IPS-20b (cell line): ENCODE data around the gene ARHGEF40.
"Not testable (repeated sequence)": the region's sequence is repeated elsewhere in the genome, so short reads cannot be mapped to it uniquely, and the experiment has no call there.

Experiments
- H3K27ac ChIP-seq: one replicate; pipeline ENCODE4 v1.5.1; 2013; ENCODE audit warnings: low read length
- H3K27me3 ChIP-seq: 2 replicates; pipeline ENCODE4 v1.6.1; 2013; ENCODE audit warnings: mild to moderate bottlenecking, low read length, inconsistent platforms; ENCODE audit not compliant: insufficient read depth
- H3K36me3 ChIP-seq: 2 replicates; pipeline ENCODE4 v1.6.1; 2013; ENCODE audit warnings: low read depth, mild to moderate bottlenecking, inconsistent platforms, low read length, moderate library complexity; ENCODE audit not compliant: insufficient read depth
- H3K4me1 ChIP-seq: 2 replicates; pipeline ENCODE4 v1.6.1; 2013; ENCODE audit warnings: mild to moderate bottlenecking, control low read depth, inconsistent platforms, low read length, moderate library complexity; ENCODE audit not compliant: insufficient read depth
- H3K4me3 ChIP-seq: 2 replicates; pipeline ENCODE4 v1.5.1; 2013; ENCODE audit warnings: mild to moderate bottlenecking, low read length, inconsistent platforms
- H3K9ac ChIP-seq: 2 replicates; pipeline ENCODE4 v1.6.1; 2013; ENCODE audit warnings: low read depth, mild to moderate bottlenecking, inconsistent platforms, low read length, moderate library complexity
- H3K9me3 ChIP-seq: 2 replicates; pipeline ENCODE4 v1.6.1; 2013; ENCODE audit warnings: mild to moderate bottlenecking, low read depth, low read length, inconsistent platforms; ENCODE audit not compliant: insufficient read depth

The ARHGEF40 gene

DNA sequence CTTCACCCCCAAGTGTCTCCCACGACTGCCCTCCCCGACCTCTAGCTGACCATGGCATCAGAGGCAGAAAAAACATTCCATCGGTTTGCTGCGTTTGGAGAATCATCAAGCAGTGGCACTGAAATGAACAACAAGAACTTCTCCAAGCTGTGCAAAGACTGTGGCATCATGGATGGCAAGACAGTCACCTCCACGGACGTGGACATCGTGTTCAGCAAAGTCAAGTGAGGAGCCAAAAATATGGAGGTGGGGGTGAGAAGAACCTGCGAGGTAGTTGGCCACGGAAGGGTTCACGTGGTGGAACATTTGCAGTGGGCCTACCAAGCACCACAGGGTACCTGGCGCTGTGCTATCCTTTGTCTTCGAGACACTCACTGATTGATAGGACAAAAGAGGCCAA is 39.6 kb upstream of the ARHGEF40 start:
- H3K27ac ChIP-seq, result no peak overlapping the region
- H3K36me3 ChIP-seq, result no peaks in the 10 kb centered on the region
- H3K4me3 ChIP-seq, result no peak overlapping the region
- no peaks in the 10 kb centered on the region for H3K9me3 ChIP-seq
- peaks cover 9% of the 10 kb centered on the region; the same call in 1 of the 2 replicates for H3K4me1 ChIP-seq
- H3K27me3 ChIP-seq, result peaks cover 21% of the 10 kb centered on the region
- H3K9ac ChIP-seq, result no peak overlapping the region

DNA sequence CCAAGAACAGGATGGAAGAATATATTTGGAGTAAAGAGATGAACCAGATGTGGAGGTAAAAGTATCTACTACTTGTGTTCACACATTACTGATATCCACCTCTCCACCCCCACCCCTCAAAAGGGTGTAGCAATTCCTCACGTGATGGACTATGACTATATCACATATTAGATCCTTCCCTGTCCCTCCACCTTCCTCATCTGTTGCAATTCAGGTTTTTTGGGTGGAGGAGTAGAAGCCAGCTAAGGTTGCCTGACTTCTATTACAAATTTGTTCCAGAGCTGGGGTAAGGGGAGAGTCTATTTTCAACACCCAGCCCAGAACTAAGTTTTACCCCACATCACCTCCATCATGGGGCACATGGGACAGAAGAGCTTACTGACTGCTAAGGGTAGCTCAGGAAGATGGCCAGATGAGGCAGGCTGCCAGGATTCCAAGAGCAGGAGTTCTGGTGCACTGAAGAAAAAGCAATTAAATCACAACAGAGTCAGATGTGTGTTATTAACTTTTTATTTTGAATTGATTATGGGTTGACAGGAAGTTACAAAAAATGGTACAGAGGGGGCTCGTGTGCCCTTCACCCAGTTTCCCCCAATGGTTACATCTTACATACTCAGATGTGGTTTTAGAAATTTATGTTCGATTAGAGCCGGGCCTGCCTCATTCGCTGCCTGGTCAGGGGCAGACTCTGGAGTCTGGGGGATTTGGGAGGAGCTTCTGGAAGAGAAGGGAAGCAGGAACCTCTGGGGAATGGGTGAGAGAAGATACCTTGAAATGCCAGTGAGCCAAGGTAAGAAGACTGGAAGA is 37.6 kb upstream of the ARHGEF40 start:
- Histone ChIP-seq H3K4me1 (no peaks in the 10 kb centered on the region), H3K4me3 (no peak overlapping the region), H3K9me3 (no peaks in the 10 kb centered on the region), H3K27ac (no peak overlapping the region), H3K27me3 (peaks cover 10% of the 10 kb centered on the region), H3K36me3 (no peaks in the 10 kb centered on the region), H3K9ac (no peak overlapping the region)

DNA sequence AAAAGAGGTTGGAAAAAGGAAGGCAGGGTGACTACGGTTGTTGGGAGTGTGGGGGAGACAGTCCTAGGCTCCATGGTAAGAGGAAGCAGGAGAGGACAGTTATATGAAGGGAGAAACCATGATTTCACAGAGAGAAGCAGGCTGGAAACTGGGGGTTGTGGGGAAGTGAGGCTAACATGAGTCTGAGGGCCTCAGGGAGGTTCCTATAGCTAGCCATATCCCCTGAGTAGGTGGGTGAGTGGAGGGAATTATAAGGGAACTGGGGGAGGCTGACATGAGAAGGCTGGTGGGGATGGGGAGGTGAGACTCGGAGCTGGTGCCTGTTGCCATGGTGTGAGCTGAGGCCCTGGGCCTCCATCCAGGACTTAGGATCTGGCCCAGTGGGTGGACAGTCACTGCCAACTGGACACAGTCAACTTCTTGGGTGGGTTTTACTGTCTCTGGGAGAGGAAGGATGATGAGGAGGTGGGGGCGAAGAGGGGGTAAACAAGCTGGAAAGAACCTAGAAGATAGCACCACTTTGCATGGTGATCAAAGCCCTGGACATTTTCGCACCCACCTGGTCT is 36.9 kb upstream of the ARHGEF40 start:
- Histone ChIP-seq H3K9me3 (no peaks in the 10 kb centered on the region), H3K4me1 (no peaks in the 10 kb centered on the region), H3K4me3 (no peak overlapping the region), H3K27ac (no peak overlapping the region), H3K36me3 (no peaks in the 10 kb centered on the region), H3K27me3 (peaks cover 10% of the 10 kb centered on the region; the same call in 1 of the 2 replicates), H3K9ac (no peak overlapping the region)

DNA sequence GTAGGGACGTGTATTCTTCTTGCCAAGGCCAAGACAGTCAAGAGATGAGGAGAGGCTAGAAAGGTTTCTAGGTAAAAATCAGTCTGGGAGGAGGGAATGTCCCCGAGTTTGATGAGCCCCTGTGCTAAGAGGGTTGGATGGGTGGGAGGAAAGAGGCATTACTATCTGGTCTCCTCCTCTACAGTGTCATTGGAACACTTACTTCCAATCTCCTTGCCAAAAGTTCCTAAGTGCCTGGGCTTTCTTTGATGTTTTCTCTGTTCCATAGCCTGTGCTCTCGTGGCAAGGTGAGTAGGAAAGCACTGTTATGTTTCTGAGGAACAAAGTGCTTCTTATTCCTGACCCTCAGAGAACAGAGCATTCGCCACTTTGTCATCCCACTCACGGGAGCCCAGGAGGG is 35.4 kb upstream of the ARHGEF40 start, which contains the start of gene RNASE13:
Gene RNASE13, minus strand, starts transcription at position 101 of the 400 bp plus-strand sequence. CDS start 519 bp downstream, outside the sequence.
- Histone ChIP-seq H3K27ac (no peak within 1 kb of the TSS), H3K36me3 (no peaks in the 10 kb centered on the region), H3K27me3 (peaks cover 10% of the 10 kb centered on the region; the same call in 1 of the 2 replicates), H3K4me1 (peaks cover 12% of the 10 kb centered on the region; the same call in 1 of the 2 replicates), H3K9ac (no peak within 1 kb of the TSS), H3K9me3 (no peaks in the 10 kb centered on the region), H3K4me3 (no peak within 1 kb of the TSS)

DNA sequence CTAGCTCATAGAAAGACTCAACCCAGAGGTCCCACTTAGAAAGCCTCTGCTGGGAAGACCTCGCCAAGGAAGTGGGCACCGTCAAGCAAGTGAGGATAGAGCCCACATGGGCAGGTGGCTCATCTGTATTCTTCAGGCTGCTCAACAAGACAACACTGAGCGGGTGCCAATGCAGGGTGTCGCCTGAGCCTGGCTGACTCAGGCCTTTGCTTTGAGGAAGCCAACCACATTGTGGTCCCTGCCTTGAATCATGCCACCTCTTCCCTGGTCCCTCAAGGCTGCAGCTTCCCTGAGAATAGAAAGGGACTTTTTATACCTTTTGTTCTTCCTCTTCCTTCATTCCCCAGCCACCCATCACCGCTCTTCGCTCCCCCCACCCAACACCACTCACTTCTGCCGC is 33.4 kb upstream of the ARHGEF40 start:
- H3K9ac ChIP-seq, result no peak overlapping the region
- H3K4me3 ChIP-seq, result no peak overlapping the region
- peaks cover 15% of the 10 kb centered on the region; the same call in 1 of the 2 replicates for H3K4me1 ChIP-seq
- H3K27ac ChIP-seq, result no peak overlapping the region
- no peaks in the 10 kb centered on the region for H3K9me3 ChIP-seq
- H3K36me3 ChIP-seq, result no peaks in the 10 kb centered on the region
- H3K27me3 ChIP-seq, result 0 out of 2 replicates have a peak, but pooled peaks cover 4% of the 10 kb centered on the region

DNA sequence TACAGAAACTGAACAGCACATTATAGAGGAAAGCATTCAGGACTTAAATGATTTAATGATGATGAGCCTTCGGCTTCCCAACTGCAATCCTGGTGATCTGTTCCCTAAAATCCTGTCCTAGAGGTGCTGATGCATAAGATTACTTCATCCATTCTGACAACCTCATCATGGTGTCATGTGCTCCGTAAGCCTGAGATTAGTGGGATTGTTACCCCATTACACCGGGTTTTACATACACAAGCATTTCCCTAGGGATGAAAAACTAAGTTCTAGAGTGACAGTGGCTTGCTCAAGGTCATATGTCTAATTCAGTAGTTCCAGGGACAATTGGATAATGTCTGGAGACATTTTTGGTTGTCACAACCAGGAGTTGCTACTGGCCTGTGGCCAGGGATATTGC is 32.9 kb upstream of the ARHGEF40 start:
- Histone ChIP-seq H3K27ac (no peak overlapping the region), H3K4me1 (peaks cover 15% of the 10 kb centered on the region; the same call in 1 of the 2 replicates), H3K9ac (no peak overlapping the region), H3K36me3 (no peaks in the 10 kb centered on the region), H3K9me3 (no peaks in the 10 kb centered on the region), H3K27me3 (no peaks in the 10 kb centered on the region), H3K4me3 (no peak overlapping the region)

DNA sequence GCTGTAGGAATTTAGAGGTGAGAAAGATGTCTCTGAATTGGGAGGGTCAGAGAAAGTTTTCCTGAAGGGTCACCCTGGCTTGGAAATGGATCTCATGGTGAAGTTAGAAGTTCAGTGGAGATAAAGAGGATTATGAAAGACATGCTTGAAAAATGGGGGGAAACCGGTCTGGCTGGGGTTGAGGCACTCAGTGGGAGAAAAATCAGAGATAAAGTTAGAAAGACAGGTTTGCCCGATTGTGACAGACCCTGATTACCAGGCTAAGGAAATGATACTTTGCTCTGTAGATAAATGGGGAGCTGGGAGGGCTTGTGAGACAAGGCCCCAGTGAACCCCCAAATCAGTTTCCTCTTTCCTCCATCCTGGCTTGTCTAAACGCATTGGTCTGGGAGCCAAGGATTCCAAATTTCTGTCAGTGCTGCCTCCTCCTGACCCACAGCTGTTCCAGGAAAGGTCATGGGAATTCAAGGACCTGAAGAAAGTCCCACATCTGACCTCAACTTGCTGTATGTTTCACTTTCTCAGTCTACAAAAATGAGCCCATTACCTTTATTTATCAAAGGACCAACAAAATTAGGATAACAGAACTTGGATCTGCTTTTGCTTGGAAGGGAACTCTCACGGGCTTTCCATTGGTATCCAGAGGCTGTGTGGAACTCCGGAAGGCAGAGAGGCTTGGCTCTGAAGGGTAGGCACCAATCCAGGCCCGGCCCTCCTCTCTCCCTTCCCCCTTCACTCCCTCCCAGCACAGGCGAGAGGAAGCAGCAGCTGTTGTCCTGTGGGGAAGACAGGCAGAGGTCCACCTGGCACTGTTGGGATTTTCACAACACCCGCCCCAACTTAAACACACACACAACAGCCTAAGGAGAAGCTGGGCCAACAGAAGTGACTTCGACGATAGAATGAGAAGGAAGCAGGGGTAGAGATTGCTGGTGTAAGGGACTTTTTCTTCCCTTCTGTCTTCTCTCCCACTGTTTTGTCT is 31.4 kb upstream of the ARHGEF40 start:
- Histone ChIP-seq H3K36me3 (no peaks in the 10 kb centered on the region), H3K4me1 (peaks cover 15% of the 10 kb centered on the region; the same call in 1 of the 2 replicates), H3K27me3 (no peaks in the 10 kb centered on the region), H3K9me3 (no peaks in the 10 kb centered on the region), H3K9ac (peak overlapping the region; percentile 51; the same call in 1 of the 2 replicates), H3K4me3 (no peak overlapping the region; the same call in 1 of the 2 replicates), H3K27ac (no peak overlapping the region)

DNA sequence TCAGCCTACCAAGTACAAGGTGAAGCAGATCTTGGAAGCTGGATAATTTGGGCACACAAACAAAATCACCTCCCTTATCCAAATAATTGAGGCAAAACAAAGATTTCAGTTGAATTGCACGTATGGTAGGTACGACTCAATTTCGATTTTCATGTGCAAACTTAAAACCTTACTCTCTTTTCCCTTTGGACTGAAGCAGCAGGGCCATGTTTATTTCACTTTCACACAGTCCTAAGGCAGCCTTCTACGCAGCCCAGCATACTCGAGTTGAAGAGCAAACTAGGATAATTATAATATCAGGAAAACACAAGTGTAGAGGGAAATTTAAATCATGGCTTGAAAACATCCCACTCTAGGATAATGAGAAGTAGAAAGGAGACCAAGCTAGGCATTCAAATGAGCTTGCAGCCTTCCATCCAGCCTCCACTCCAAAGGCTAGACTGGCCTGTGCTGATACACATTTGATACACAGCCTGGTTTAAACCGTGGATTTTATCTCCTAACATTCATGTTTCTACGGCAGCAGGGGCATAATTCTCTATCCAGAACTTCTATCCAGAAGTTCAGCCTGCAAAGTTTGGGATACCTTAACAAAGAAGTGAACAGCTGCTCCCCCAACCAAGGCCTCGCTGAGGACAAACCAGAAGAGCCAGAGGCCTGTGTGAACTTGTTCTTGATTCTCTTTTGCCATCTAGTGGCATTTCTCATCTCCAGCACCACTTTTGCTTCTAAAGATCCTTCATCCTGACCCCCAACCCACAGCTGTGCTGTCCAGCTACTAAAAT is 30.3 kb upstream of the ARHGEF40 start:
- H3K9me3 ChIP-seq, result no peaks in the 10 kb centered on the region
- no peak overlapping the region for H3K4me3 ChIP-seq
- peaks cover 15% of the 10 kb centered on the region; the same call in 1 of the 2 replicates for H3K4me1 ChIP-seq
- peak overlapping the region; percentile 51; the same call in 1 of the 2 replicates for H3K9ac ChIP-seq
- H3K36me3 ChIP-seq, result no peaks in the 10 kb centered on the region
- H3K27ac ChIP-seq, result no peak overlapping the region
- no peaks in the 10 kb centered on the region for H3K27me3 ChIP-seq

DNA sequence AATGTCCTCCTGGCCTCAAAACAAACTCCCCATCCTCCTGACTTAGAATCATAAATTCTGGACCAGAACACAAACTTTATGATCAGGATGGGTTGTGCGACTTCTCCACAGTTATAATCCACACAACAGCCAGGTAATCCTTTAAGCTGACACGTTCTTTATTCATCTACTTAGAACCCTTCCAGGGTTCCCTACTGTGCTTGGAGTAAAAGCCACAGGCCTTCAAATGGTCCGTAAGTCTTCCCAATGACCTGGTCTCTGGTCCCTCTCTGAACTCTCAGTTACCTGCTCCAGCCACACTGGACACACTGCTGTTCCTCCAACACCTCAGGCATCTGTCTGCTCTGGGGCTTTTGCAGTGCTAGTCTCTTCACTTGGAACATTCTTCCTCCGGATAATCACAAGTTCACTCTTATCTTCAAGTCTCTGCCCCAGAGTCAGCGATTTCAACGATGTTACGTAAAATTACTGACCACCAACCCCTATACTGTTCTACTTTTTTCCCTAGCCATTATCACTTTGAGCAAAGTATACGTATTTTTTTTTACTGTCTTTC is 29.7 kb upstream of the ARHGEF40 start:
- Histone ChIP-seq H3K9me3 (no peaks in the 10 kb centered on the region), H3K4me3 (no peak overlapping the region), H3K27ac (no peak overlapping the region)

DNA sequence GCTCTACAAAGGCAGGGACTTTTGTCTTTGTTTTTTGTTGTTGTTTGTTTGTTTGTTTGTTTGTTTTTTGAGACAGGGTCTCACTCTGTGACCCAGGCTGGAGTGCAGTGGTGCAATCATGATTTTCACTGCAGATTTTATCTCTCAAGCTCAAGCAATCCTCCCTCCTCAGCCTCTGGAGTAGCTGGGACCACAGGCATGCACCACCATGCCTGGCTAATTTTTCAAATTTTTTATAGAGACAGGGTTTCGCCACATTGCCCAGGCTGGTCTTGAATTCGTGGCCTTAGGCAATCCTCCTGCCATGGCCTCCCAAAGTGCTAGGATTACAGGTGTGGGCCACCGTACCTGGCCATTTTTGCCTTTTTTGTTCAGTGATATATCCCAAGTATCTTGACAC is 29.2 kb upstream of the ARHGEF40 start:
- not testable (repeated sequence) for H3K36me3 ChIP-seq, H3K27me3 ChIP-seq, H3K9me3 ChIP-seq, H3K9ac ChIP-seq, H3K4me3 ChIP-seq, H3K27ac ChIP-seq
- H3K4me1 ChIP-seq, result peaks cover 15% of the 10 kb centered on the region; the same call in 1 of the 2 replicates

More for the DNA sequence above, 29.7 kb upstream of the ARHGEF40 start:
- Histone ChIP-seq H3K9ac (no peak overlapping the region), H3K36me3 (no peaks in the 10 kb centered on the region), H3K4me1 (peaks cover 15% of the 10 kb centered on the region; the same call in 1 of the 2 replicates), H3K27me3 (no peaks in the 10 kb centered on the region)
